K562 (cell line): Measurements from ENCODE around the gene ZAP70. TPM values are rescaled to one million over a fixed set of nuclear protein-coding genes. Genes with fewer than 3 reads are reported as not detected.

Experiments
- CREB1 ChIP-seq, 2 experiments: sonication (generic) in 1 of 2; formaldehyde crosslinking in 1 of 2; IDR thresholded peaks; 2 replicates each; pipeline versions ENCODE4 v1.6.1 to v1.8.0; 2012 to 2022; ENCODE audit warnings: inconsistent platforms in 1 of 2, mild to moderate bottlenecking in 1 of 2, missing genetic modification reagents in 1 of 2, moderate library complexity in 1 of 2
- GTF2E2 ChIP-seq: fragments of 200-800 bp; sonication (Bioruptor generic); IDR thresholded peaks from 2 replicates; pipeline ENCODE4 v1.6.1; 2016; ENCODE audit warnings: missing genetic modification characterization, missing compliant biosample characterization
- HEY1 ChIP-seq: fragments of 250-450 bp; sonication (Bioruptor Pico); IDR thresholded peaks from 2 replicates; pipeline ENCODE4 v1.5.0; 2020; ENCODE audit warnings: mild to moderate bottlenecking, moderate library complexity, borderline replicate concordance
- HNRNPUL1 ChIP-seq: fragments of 200-400 bp; formaldehyde crosslinking; IDR thresholded peaks from 2 replicates; pipeline ENCODE4 v1.6.1; 2017; ENCODE audit warnings: low read length
- JUND ChIP-seq, 2 experiments: IDR thresholded peaks; 2 replicates in 1 of 2; 3 replicates in 1 of 2; pipeline ENCODE4 v1.6.1; 2011; ENCODE audit warnings: borderline replicate concordance in 2 of 2, low read depth in 2 of 2, low read length in 2 of 2, improper control_type of control experiment in 1 of 2, missing biosample characterization in 1 of 2, missing genetic modification characterization in 1 of 2, missing genetic modification reagents in 1 of 2
- MTA3 ChIP-seq: fragments of 450-650 bp; formaldehyde crosslinking; IDR thresholded peaks from 2 replicates; pipeline ENCODE4 v1.6.1; 2017; ENCODE audit warnings: mild to moderate bottlenecking, borderline replicate concordance
- NFXL1 ChIP-seq: fragments of 450-650 bp; formaldehyde crosslinking; IDR thresholded peaks from 2 replicates; pipeline ENCODE4 v1.4.0; 2021; ENCODE audit warnings: mild to moderate bottlenecking
- RAD51 ChIP-seq: fragments of 450-650 bp; IDR thresholded peaks from 2 replicates; pipeline ENCODE4 v1.7.1; 2016; ENCODE audit warnings: low read depth, mild to moderate bottlenecking, borderline replicate concordance
- RBM22 ChIP-seq: fragments of 200-400 bp; formaldehyde crosslinking; IDR thresholded peaks from 2 replicates; pipeline ENCODE4 v1.6.1; 2018; ENCODE audit warnings: low read length, low read depth; ENCODE audit not compliant: poor library complexity, severe bottlenecking
- SMC3 ChIP-seq: conservative IDR thresholded peaks from 2 replicates; pipeline ENCODE4 v1.6.1; 2011; ENCODE audit warnings: low read depth, low read length, improper control_type of control experiment; ENCODE audit not compliant: insufficient read depth
- SRF ChIP-seq, 2 experiments: fragments of 250-450, 450-650 bp in 1 of 2; sonication (Bioruptor Pico) in 1 of 2; sonication (generic) in 1 of 2; formaldehyde crosslinking; IDR thresholded peaks; 2 replicates each; pipeline versions ENCODE4 v1.5.0 to v1.5.1; 2020 to 2022; ENCODE audit warnings: mild to moderate bottlenecking in 1 of 2, missing genetic modification reagents in 1 of 2
- ZNF165 ChIP-seq: fragments of 250-450 bp; sonication (Bioruptor Pico); IDR thresholded peaks from 2 replicates; pipeline ENCODE4 v1.4.0; 2020; ENCODE audit warnings: borderline replicate concordance
- ZNF239 ChIP-seq: fragments of 250-450 bp; sonication (Bioruptor Pico); IDR thresholded peaks from 2 replicates; pipeline ENCODE4 v1.4.0; 2020; ENCODE audit warnings: mild to moderate bottlenecking
- polyA plus RNA-seq, 8 experiments: library from polyadenylated mRNA; depleted of rRNA in 4 of 8; stranded (reverse) in 5 of 8; unstranded in 3 of 8; fragments of >200 nt; fragmentation: Nextera tagmentation in 2 of 8; fragmentation: Illumina TruSeq in 1 of 8; extraction: Ambion mirVana in 2 of 8; extraction: Trizol in 1 of 8; gene quantifications; 2 replicates each; pipeline versions ENCODE4 v1.2.1 to v1.2.3, GENCODE V29; 2011 to 2014; ENCODE audit warnings: inconsistent platforms in 1 of 8, missing spikeins in 1 of 8
- total RNA-seq, 7 experiments: library from RNA; depleted of rRNA in 6 of 7; stranded (reverse); fragments of >200 nt in 6 of 7; fragmentation: Illumina TruSeq in 2 of 7; extraction: Trizol in 2 of 7; gene quantifications; 2 replicates each; pipeline versions ENCODE4 v1.2.1 to v1.2.3, GENCODE V29; 2011 to 2021; ENCODE audit warnings: low replicate concordance in 1 of 7
- TF ChIP-seq, protein P1 (sequence below): sonication (generic); formaldehyde crosslinking; IDR thresholded peaks from 2 replicates; pipeline ENCODE4 v1.8.0; 2022; ENCODE audit warnings: missing genetic modification reagents, mild to moderate bottlenecking, borderline replicate concordance
- TF ChIP-seq, protein P2 (sequence below): fragments of 150-350 bp; conservative IDR thresholded peaks from 2 replicates; pipeline ENCODE4 v1.6.1; 2014; ENCODE audit warnings: low read length
- TF ChIP-seq, protein P3 (sequence below), 3 experiments: fragments of 200-800 bp in 1 of 3; fragments of 250-450 bp in 1 of 3; fragments of 450-650 bp in 1 of 3; sonication (Bioruptor Pico) in 1 of 3; sonication (Bioruptor generic) in 1 of 3; formaldehyde crosslinking in 1 of 3; IDR thresholded peaks; 2 replicates each; pipeline versions ENCODE4 v1.6.1 to v1.8.0; 2016 to 2022; ENCODE audit warnings: mild to moderate bottlenecking in 2 of 3, missing genetic modification characterization in 2 of 3, missing compliant biosample characterization in 1 of 3, moderate library complexity in 1 of 3
- TF ChIP-seq, protein P4 (sequence below): fragments of 450-650 bp; formaldehyde crosslinking; IDR thresholded peaks from 2 replicates; pipeline ENCODE4 v1.4.0; 2022; ENCODE audit warnings: missing genetic modification characterization

The ZAP70 gene
- total and polyA plus RNA-seq, 9 of the 15 experiments (the other 6 are each of a cell fraction or from before 2014, with no cell fraction given), result 0.06 to 0.80 (median 0.21) TPM; not detected in 1

DNA sequence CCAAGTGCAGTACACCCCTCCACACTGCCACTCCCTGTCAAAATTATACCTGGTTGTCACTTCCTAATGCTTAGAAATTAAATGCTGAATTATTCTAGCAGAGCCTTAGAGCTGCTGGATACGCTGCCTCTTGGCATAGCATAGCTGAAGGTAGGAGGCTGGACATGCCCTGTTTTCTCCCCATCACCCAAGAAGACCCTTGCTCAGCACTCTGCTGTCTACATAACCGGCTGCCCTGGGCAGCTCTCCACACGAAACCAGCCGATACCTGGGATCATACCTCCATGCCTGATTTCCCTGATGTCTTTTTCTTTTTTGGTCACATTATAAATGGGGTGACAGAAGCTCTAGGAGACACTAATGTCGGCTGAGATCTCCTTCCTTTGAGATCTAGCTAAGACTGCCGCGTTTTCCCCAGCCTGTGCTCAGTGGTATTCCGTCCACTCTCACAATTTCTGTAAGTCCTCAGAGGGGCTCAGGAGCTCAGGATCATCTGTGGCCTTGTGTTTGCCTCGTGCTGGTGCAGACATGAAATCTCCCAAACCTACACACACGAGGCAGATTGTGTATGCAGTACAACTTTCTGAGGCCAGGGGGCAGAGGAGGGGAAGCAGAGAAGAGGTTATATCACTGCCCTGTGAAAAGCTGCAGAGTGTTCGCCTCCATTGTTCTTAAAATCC is 13.5 kb upstream of the ZAP70 start (continued):
- no peak for TF ChIP-seq SRF (CRISPR knock-in tag; IDR thresholded peaks at IDR 0.05)
- no peak for TF ChIP-seq ZNF239
- TF ChIP-seq JUND (IDR thresholded peaks at IDR 0.05; ENCODE audit: borderline replicate concordance, low read depth, low read length), result 0 out of 2 replicates have a peak, but pooled peaks have one; percentile 30
- TF ChIP-seq JUND (tag; IDR thresholded peaks at IDR 0.05; ENCODE audit: borderline replicate concordance, low read depth, low read length), result no peak; the same call in 2 of the 3 replicates
- TF ChIP-seq NFXL1 (CRISPR knock-in tag), result no peak
- no peak for TF ChIP-seq RAD51
- TF ChIP-seq ZNF165, result no peak
- no peak for TF ChIP-seq HNRNPUL1
- TF ChIP-seq, protein P1, sequence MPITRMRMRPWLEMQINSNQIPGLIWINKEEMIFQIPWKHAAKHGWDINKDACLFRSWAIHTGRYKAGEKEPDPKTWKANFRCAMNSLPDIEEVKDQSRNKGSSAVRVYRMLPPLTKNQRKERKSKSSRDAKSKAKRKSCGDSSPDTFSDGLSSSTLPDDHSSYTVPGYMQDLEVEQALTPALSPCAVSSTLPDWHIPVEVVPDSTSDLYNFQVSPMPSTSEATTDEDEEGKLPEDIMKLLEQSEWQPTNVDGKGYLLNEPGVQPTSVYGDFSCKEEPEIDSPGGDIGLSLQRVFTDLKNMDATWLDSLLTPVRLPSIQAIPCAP (CRISPR knock-in tag), result no peak
- TF ChIP-seq GTF2E2, result no peak
- peak; percentile 69 for TF ChIP-seq SMC3
- no peak for TF ChIP-seq RBM22
- TF ChIP-seq, protein P2, sequence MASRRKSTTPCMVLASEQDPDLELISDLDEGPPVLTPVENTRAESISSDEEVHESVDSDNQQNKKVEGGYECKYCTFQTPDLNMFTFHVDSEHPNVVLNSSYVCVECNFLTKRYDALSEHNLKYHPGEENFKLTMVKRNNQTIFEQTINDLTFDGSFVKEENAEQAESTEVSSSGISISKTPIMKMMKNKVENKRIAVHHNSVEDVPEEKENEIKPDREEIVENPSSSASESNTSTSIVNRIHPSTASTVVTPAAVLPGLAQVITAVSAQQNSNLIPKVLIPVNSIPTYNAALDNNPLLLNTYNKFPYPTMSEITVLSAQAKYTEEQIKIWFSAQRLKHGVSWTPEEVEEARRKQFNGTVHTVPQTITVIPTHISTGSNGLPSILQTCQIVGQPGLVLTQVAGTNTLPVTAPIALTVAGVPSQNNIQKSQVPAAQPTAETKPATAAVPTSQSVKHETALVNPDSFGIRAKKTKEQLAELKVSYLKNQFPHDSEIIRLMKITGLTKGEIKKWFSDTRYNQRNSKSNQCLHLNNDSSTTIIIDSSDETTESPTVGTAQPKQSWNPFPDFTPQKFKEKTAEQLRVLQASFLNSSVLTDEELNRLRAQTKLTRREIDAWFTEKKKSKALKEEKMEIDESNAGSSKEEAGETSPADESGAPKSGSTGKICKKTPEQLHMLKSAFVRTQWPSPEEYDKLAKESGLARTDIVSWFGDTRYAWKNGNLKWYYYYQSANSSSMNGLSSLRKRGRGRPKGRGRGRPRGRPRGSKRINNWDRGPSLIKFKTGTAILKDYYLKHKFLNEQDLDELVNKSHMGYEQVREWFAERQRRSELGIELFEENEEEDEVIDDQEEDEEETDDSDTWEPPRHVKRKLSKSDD, result no peak
- TF ChIP-seq CREB1 (IDR thresholded peaks at IDR 0.05), result no peak
- no peak for TF ChIP-seq CREB1 (CRISPR knock-in tag; IDR thresholded peaks at IDR 0.05)
- TF ChIP-seq, protein P3, sequence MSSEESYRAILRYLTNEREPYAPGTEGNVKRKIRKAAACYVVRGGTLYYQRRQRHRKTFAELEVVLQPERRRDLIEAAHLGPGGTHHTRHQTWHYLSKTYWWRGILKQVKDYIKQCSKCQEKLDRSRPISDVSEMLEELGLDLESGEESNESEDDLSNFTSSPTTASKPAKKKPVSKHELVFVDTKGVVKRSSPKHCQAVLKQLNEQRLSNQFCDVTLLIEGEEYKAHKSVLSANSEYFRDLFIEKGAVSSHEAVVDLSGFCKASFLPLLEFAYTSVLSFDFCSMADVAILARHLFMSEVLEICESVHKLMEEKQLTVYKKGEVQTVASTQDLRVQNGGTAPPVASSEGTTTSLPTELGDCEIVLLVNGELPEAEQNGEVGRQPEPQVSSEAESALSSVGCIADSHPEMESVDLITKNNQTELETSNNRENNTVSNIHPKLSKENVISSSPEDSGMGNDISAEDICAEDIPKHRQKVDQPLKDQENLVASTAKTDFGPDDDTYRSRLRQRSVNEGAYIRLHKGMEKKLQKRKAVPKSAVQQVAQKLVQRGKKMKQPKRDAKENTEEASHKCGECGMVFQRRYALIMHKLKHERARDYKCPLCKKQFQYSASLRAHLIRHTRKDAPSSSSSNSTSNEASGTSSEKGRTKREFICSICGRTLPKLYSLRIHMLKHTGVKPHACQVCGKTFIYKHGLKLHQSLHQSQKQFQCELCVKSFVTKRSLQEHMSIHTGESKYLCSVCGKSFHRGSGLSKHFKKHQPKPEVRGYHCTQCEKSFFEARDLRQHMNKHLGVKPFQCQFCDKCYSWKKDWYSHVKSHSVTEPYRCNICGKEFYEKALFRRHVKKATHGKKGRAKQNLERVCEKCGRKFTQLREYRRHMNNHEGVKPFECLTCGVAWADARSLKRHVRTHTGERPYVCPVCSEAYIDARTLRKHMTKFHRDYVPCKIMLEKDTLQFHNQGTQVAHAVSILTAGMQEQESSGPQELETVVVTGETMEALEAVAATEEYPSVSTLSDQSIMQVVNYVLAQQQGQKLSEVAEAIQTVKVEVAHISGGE (CRISPR knock-in tag; IDR thresholded peaks at IDR 0.05), result no peak
- TF ChIP-seq, protein P4, sequence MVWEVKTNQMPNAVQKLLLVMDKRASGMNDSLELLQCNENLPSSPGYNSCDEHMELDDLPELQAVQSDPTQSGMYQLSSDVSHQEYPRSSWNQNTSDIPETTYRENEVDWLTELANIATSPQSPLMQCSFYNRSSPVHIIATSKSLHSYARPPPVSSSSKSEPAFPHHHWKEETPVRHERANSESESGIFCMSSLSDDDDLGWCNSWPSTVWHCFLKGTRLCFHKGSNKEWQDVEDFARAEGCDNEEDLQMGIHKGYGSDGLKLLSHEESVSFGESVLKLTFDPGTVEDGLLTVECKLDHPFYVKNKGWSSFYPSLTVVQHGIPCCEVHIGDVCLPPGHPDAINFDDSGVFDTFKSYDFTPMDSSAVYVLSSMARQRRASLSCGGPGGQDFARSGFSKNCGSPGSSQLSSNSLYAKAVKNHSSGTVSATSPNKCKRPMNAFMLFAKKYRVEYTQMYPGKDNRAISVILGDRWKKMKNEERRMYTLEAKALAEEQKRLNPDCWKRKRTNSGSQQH (CRISPR knock-in tag), result no peak
- TF ChIP-seq HEY1, result no peak
- TF ChIP-seq MTA3, result no peak
